Mammary epithelial cell (primary cell): ENCODE measurements around the gene ADGRL3.

Experiments
- EZH2 ChIP-seq: IDR thresholded peaks from 2 replicates; pipeline ENCODE4 v1.6.1; 2012; ENCODE audit warnings: low read length, inconsistent platforms, borderline replicate concordance
- TF ChIP-seq, protein P1 (sequence below), 2 donors: IDR thresholded peaks in 1 of 2; conservative IDR thresholded peaks in 1 of 2; 2 replicates each; pipeline ENCODE4 v1.5.1; 2011 to 2012; ENCODE audit warnings: inconsistent platforms in 2 of 2, low read length in 2 of 2, mild to moderate bottlenecking in 2 of 2, control low read depth in 1 of 2, low read depth in 1 of 2; ENCODE audit not compliant: insufficient read depth in 1 of 2; ENCODE audit errors: extremely low read depth in 1 of 2

DNA sequence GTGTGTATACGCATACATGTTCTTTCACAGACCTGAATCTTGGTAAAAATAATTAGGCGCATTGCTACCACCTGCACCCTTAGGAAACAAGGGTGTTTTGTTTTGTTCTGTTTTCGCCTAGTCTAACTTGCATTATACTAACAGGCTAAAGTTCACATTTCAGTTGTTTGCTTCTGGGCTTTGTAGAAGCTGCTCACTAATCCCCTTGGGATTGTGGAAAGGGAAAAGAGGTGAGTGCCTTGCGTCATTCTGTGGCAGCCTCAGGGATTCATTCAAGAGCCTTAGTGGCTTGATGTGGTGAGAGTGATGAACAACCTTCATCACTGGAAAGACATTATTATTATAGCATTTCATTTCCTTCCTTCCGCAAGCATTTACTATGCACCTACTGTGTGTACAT, 331.1 kb downstream of the ADGRL3 start:
- TF ChIP-seq, protein P1, sequence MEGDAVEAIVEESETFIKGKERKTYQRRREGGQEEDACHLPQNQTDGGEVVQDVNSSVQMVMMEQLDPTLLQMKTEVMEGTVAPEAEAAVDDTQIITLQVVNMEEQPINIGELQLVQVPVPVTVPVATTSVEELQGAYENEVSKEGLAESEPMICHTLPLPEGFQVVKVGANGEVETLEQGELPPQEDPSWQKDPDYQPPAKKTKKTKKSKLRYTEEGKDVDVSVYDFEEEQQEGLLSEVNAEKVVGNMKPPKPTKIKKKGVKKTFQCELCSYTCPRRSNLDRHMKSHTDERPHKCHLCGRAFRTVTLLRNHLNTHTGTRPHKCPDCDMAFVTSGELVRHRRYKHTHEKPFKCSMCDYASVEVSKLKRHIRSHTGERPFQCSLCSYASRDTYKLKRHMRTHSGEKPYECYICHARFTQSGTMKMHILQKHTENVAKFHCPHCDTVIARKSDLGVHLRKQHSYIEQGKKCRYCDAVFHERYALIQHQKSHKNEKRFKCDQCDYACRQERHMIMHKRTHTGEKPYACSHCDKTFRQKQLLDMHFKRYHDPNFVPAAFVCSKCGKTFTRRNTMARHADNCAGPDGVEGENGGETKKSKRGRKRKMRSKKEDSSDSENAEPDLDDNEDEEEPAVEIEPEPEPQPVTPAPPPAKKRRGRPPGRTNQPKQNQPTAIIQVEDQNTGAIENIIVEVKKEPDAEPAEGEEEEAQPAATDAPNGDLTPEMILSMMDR (conservative IDR thresholded peaks at IDR 0.05 in 1 of 2, IDR thresholded peaks at IDR 0.05 in 1 of 2; ENCODE audit: extremely low read depth in 1 of 2, insufficient read depth in 1 of 2, low read depth in 1 of 2, low read length in 2 of 2): no peak
- TF ChIP-seq EZH2: no peak
